GM19324 (cell line): ENCODE results near the gene REXO2.

ENCODE experiments used
- ATAC-seq: cut with Tn5 transposase; IDR thresholded peaks from one replicate; pipeline ENCODE4 v1.9.1; 2021; ENCODE audit warnings: mild to moderate bottlenecking, moderate library complexity; ENCODE audit not compliant: unreplicated experiment, low FRiP score

REXO2 gene

GRCh38 chr11:114439229-114440120 is at the start of gene REXO2:
Gene REXO2, plus strand, starts transcription at chr11:114439467. Its CDS starts 62 bp downstream, at chr11:114439529.
- ATAC-seq = peak; percentile 98

- ATAC-seq = no peak
Measured at GRCh38 chr11:114392735-114393667, 46.3 kb upstream of the REXO2 start.

DNA sequence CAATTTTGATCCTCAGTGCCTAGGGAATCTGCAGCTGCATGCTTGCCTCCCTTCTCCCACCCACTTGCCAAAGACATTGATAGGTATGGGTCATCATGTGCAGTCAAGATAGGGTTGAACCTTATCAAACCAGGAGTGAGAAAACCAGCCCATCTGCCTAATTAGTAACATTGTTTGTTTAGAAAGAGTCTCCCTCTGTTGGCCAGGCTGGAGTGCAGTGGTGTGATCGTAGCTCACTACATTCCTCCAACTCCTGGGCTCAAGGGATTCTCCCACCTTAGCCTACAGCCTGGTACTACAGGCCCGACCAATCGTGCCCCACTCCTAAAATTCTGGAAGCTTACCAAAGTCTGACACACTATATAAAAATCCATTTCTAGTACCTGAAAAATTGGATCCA is 43.5 kb upstream of the REXO2 start:
- ATAC-seq = no peak

DNA sequence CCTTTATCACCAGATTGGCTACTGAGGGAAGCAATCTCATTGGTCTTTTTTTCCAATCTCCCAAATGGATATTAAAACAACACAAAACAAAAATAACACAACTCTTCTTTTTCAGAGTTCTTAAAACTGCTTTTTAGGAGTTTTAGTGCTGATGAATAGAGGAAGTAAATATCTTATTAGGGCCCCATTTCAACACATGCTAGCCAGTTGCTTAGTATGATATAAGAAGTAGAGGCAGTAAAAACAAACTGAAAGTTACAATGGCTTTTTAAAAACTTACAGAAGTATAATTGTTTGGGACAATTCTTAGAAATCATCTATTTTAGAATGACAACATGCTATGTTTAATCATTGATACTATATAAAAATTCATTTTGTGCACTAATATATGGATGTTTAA is 42.4 kb upstream of the REXO2 start:
- ATAC-seq = no peak

DNA sequence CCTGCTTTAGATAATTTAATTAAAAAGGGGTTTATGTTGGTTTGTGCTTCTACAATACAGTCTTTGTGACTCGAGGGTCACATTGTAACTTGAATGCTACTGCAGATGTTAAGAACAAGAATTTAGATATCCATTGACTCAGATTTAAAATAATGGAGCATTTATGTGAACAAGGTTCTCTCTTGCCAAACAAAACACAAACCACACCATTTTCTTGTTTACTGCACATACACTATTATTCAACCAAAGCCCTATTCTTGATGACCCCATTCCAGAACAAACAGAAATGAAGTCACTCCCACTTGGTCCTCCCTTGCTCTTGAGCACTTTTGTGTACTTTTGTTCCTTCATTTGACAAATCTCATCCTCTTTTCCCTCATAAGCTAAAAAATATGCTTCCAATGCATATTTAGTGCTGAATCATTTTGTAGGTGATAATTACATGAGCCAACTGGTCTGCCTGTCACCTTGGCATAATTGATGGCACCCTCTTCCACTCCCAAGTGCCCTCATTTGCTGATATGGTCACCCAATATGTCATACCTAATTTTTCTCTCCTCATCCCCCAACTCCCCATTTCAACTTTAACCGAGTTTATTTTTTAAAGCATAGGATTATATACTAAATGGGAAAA is 41.8 kb upstream of the REXO2 start:
- no peak for ATAC-seq

DNA sequence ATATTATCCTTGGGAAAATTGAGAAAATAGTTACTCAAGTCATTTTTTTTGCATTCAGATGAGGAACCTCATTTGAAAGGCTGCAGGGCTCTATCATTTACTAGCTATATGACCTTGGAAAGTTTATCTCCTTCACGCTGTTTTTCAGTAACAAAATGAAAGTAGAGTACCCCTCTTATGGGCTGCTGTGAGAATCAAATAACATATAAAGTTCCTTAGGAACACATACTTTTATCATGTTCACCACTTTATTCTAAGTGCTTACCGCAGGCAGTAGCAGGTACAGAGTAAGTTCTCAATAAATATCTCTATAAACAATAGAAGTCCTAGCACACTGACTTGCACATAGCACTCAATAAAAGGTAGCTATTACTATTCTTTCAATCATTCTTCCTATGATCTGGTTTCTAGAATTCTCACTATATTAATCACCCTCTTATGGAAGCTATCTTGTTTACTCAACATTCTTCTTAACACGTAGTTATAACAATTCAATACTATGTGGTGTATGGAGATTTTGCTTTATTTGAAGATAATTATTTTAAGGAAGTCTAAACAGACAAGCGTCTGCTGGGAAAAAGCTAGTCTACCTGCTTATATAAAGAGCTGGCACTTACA is 40.9 kb upstream of the REXO2 start:
- ATAC-seq = no peak

- ATAC-seq = peak; percentile 17
Measured at GRCh38 chr11:114399490-114400215, 39.6 kb upstream of the REXO2 start.

- peak; percentile 99 for ATAC-seq
Measured at GRCh38 chr11:114400216-114400914, 38.9 kb upstream of the REXO2 start, which contains the start of the genes C11orf71 and RBM7. Gene C11orf71, minus strand, starts transcription at chr11:114400511. Its CDS starts 180 bp downstream, at chr11:114400331. Gene RBM7, plus strand, starts transcription at chr11:114400666. Its CDS starts 6 bp downstream, at chr11:114400672.

DNA sequence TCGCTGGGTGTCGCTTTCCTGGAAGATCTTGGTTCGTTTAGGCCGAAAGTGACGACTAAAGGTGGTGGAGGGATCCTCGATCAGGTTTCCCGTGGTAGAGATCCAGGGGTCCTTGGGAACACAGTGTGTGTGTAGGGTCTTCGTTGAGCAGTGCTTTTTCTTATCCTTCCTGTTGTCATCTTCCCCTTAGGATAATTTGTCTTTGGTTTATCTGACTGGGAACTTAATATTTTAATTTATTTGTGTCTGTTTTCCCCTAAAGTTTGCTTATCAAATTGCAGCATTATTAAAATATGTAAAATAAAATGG is 38.4 kb upstream of the REXO2 start:
- ATAC-seq = no peak

- ATAC-seq = no peak
Measured at GRCh38 chr11:114401311-114401710, 38.0 kb upstream of the REXO2 start.

DNA sequence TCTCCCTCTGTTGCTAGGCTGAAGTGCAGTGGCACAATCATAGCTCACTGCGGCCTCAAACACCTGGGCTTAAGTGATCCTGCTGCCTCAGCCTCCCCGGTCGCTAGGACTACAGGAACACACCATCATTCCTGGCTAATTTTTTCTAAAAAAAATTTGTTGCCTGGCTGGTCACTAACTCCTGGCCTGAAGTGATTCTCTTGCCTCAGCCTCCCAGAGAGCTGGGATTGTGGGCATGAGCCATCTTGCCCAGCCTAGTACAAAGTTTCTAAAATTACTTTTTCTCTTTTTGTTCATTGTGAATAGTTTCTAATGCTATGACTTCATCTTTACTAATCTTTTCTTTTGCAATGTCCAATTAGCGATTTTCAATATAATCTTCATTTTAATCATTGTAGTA is 26.3 kb upstream of the REXO2 start:
- ATAC-seq = no peak

- no peak for ATAC-seq
Measured at GRCh38 chr11:114413958-114414357, 25.3 kb upstream of the REXO2 start.

DNA sequence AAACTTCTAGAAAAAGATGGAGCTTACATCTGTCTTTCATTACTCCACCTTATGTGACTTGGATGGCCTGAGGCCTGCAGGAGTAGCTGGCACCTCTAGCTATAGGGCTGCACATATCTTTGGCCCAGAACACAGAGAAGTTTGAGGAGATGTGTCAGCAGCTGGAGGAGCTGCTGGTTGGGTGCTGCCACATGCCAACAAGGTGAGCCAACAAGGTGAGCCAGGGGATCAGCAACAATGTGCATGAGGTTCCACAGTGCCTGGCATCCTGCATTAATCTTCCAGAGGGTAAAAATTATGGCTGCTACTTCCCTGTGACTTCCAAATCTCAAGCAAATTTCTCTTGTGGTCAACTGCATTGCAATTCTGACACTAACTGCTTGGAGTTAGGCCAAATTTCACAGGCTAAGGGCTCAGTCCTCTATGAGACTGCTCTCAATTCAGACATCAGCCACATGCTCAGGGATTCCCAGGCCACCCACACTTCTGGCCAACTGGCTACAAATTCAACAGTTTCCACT is 22.8 kb upstream of the REXO2 start:
- ATAC-seq = no peak

DNA sequence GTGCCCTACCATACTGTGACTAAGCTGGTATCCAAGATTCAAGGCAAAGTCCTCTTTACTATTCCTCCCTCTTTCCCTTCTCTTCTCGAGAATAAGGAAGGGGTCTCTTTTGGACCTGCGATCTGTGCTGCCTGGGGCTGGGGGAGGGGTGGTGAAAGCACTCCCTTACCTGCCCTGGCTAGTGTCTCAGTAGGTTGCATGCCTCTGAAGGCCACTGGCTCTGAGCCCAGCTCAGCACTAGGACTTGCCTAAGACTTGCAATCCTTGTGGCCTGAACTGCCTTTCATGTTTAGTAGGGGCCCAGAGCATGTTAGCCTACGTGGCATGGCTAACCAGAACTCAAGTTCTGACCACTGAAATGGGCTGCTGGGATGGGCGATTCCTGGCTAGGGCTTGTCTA is 13.0 kb upstream of the REXO2 start:
- no peak for ATAC-seq

DNA sequence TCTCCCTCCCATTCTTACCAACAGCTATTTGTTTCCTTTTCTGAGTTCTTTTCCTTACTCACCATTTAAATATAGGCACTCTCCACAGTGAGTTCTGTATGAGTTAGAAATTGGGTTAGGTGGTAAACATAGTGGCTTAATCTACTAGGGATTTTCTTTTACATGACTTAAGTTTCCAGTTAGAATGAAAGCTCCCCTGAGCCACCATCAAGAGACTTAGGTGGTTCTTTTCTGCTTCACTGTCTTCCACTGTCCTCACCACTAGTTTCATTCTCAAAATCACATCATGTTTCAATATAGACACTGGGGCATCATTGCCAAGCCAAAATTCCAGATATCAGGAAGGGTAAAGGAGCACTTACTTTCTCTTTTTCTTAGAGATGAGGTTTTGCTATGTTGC is 9.0 kb upstream of the REXO2 start:
- no peak for ATAC-seq

- ATAC-seq = no peak
Measured at GRCh38 chr11:114432893-114433292, 6.4 kb upstream of the REXO2 start.

GRCh38 chr11:114433376-114433775 is 5.9 kb upstream of the REXO2 start:
- no peak for ATAC-seq

- no peak for ATAC-seq
Measured at GRCh38 chr11:114438303-114438702, 964 bp upstream of the REXO2 start.
